ENCODE measurements around the gene CPNE2.

The CPNE2 gene

DNA sequence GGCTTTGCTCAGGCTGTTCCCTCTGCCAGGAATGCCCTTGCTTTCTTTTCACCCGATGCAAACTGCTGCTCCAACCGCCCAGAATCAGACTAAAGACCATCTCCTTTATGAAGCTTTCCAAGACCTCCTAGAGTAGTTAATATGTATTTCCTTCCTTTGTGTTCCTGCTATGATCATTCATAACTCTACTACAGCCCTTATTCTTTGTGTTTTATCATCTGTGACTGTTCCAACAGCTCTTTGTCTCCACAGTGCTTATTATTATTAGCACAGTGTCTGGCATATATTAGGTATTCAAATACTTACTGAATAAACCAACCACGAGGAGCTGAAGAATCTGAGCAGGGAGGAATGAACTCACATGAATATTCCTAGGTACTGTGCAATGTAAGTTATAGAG lies 85.8 kb downstream of the CPNE2 start:
- Histone ChIP-seq H3K9ac (ENCODE audit: insufficient read length, low read depth) (no peak overlapping the region), H3K9me3 (ENCODE audit: insufficient read depth, low read length) (no peaks in the 10 kb centered on the region), H3K4me1 (ENCODE audit: insufficient read depth, insufficient read length) (no peaks in the 10 kb centered on the region), H3K27me3 (ENCODE audit: insufficient read depth, insufficient read length) (no peaks in the 10 kb centered on the region), H3K4me3 (ENCODE audit: insufficient read length, low read depth) (no peak overlapping the region), H3K36me3 (ENCODE audit: insufficient read depth, insufficient read length, low read length) (peaks cover 6% of the 10 kb centered on the region)
- no peak for DNase-seq (ENCODE audit: low read depth, low spot score)
- TF ChIP-seq YY1 (IDR thresholded peaks at IDR 0.05; ENCODE audit: insufficient read depth, insufficient read length) = no peak
- no peak for TF ChIP-seq ZNF274 (IDR thresholded peaks at IDR 0.05; ENCODE audit: low read depth, low read length)
- no peak for TF ChIP-seq SUZ12 (IDR thresholded peaks at IDR 0.05; ENCODE audit: extremely low read depth, insufficient read depth, insufficient read length)

DNA sequence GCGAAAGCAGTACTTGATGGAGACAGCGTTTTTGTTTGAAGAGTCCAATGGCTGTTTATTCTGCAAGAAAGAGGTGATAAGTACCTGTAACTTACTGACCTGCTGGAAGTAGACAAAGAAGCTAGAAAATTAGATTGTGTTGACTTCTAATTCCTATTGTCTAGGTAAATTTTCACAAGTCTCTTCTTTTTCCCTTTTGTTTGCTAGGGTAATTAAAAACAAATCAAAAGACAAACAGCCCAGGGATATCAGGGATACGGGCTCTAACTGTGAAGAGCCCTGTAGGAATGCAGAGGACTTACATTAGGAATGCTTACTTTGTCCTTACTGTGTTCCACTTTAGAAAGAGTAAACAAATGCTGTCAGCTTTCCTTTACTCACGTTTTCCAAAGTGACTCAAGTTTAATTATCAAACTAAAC lies 86.4 kb downstream of the CPNE2 start:
- H3K9me3 ChIP-seq (ENCODE audit: insufficient read depth, low read length) = no peaks in the 10 kb centered on the region
- TF ChIP-seq SUZ12 (IDR thresholded peaks at IDR 0.05; ENCODE audit: extremely low read depth, insufficient read depth, insufficient read length) (no peak), YY1 (IDR thresholded peaks at IDR 0.05; ENCODE audit: insufficient read depth, insufficient read length) (no peak), ZNF274 (IDR thresholded peaks at IDR 0.05; ENCODE audit: low read depth, low read length) (no peak)
- DNase-seq (ENCODE audit: low read depth, low spot score) = no peak

DNA sequence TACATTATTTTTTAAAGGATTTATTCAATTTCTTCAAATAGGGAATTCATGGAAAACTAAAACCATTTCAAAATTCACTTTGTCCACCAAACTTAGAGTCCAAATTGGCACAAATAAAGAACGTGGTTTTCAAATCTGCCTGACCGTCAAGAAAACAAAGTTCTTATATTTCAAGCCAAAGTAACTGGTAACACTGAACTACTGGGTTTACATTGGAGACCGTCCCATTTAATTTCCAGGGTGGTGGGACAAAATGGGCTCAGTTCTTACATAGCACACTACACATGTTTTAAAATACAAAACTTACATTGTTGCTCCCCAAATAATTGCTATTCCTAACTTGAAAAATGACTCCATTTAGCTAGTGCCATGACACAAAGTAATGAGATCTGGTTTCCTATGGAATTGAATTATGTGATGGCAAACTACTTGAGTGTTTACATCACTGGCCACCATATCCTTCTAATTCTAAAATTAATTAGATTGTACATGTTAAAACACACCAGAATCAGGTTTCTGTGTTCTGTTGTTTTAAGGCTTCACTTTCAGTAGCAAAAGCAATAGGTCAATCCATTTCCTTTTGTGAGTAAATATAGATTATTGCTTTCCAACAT lies 86.9 kb downstream of the CPNE2 start:
- no peak for DNase-seq (ENCODE audit: low read depth, low spot score)
- TF ChIP-seq YY1 (IDR thresholded peaks at IDR 0.05; ENCODE audit: insufficient read depth, insufficient read length) (no peak), SUZ12 (IDR thresholded peaks at IDR 0.05; ENCODE audit: extremely low read depth, insufficient read depth, insufficient read length) (no peak), ZNF274 (IDR thresholded peaks at IDR 0.05; ENCODE audit: low read depth, low read length) (no peak)
- no peak overlapping the region for H3K9ac ChIP-seq (ENCODE audit: insufficient read length, low read depth)
- no peaks in the 10 kb centered on the region for H3K9me3 ChIP-seq (ENCODE audit: insufficient read depth, low read length)
- H3K27me3 ChIP-seq (ENCODE audit: insufficient read depth, insufficient read length) = no peaks in the 10 kb centered on the region
- no peak overlapping the region for H3K4me3 ChIP-seq (ENCODE audit: insufficient read length, low read depth)
- peaks cover 3% of the 10 kb centered on the region for H3K36me3 ChIP-seq (ENCODE audit: insufficient read depth, insufficient read length, low read length)
- H3K4me1 ChIP-seq (ENCODE audit: insufficient read depth, insufficient read length) = no peaks in the 10 kb centered on the region

More for the DNA sequence above, 86.4 kb downstream of the CPNE2 start:
- Histone ChIP-seq H3K4me1 (ENCODE audit: insufficient read depth, insufficient read length) (no peaks in the 10 kb centered on the region), H3K4me3 (ENCODE audit: insufficient read length, low read depth) (no peak overlapping the region), H3K27me3 (ENCODE audit: insufficient read depth, insufficient read length) (no peaks in the 10 kb centered on the region), H3K36me3 (ENCODE audit: insufficient read depth, insufficient read length, low read length) (peaks cover 3% of the 10 kb centered on the region), H3K9ac (ENCODE audit: insufficient read length, low read depth) (no peak overlapping the region)

DNA sequence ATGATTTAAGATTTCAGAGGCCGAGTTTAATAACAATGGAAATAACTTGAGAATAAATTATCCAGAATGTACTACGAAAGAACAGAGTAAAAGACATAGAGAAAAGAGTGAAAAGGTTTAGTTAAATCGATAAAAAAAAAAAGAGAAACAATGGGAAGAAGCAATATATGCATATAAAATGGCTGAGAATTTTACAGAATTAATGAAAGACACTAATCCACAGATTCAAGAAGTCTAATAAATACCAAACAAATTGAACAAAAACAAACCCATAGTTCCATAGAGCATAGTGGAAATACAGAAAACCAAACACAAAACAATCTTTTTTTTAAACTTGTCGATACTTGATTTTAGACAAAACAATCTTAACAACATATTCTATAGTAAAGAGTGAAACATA lies 91.7 kb downstream of the CPNE2 start:
- Histone ChIP-seq H3K27me3 (ENCODE audit: insufficient read depth, insufficient read length) (no peaks in the 10 kb centered on the region), H3K9me3 (ENCODE audit: insufficient read depth, low read length) (no peaks in the 10 kb centered on the region), H3K36me3 (ENCODE audit: insufficient read depth, insufficient read length, low read length) (no peaks in the 10 kb centered on the region), H3K4me3 (ENCODE audit: insufficient read length, low read depth) (no peak overlapping the region), H3K9ac (ENCODE audit: insufficient read length, low read depth) (no peak overlapping the region), H3K4me1 (ENCODE audit: insufficient read depth, insufficient read length) (no peaks in the 10 kb centered on the region)
- TF ChIP-seq SUZ12 (IDR thresholded peaks at IDR 0.05; ENCODE audit: extremely low read depth, insufficient read depth, insufficient read length) (no peak), ZNF274 (IDR thresholded peaks at IDR 0.05; ENCODE audit: low read depth, low read length) (no peak), YY1 (IDR thresholded peaks at IDR 0.05; ENCODE audit: insufficient read depth, insufficient read length) (no peak)
- DNase-seq (ENCODE audit: low read depth, low spot score) = no peak

DNA sequence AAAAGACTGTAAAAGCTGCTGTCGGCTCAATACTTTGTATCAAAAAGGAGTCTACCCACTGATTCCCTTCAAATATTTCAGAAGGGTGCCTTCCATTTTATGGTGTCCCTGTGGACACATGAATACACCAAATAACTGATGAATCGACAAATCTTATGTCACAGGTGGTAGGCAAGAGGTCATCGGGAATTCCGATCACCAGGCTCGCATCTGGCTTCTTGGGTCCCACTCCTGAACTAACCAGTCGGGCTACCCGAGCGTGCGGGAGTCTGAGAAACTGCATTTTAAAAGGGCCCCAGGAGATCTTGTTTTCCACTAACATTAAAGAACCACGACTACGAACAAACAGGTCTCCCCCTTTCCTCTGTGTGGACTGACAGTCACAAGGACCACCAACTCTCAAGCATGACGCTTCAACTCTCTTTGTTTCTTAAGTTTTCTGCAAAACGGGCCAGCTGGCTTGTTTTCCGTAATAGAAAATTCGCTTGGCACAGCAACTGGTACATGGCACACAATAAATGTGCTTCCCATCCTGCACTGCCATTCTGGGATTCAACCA lies 92.6 kb downstream of the CPNE2 start:
- TF ChIP-seq YY1 (IDR thresholded peaks at IDR 0.05; ENCODE audit: insufficient read depth, insufficient read length) = no peak
- no peak for TF ChIP-seq ZNF274 (IDR thresholded peaks at IDR 0.05; ENCODE audit: low read depth, low read length)
- no peak for TF ChIP-seq SUZ12 (IDR thresholded peaks at IDR 0.05; ENCODE audit: extremely low read depth, insufficient read depth, insufficient read length)
- no peaks in the 10 kb centered on the region for H3K9me3 ChIP-seq (ENCODE audit: insufficient read depth, low read length)
- no peaks in the 10 kb centered on the region for H3K27me3 ChIP-seq (ENCODE audit: insufficient read depth, insufficient read length)
- peaks cover 3% of the 10 kb centered on the region for H3K36me3 ChIP-seq (ENCODE audit: insufficient read depth, insufficient read length, low read length)
- no peaks in the 10 kb centered on the region for H3K4me1 ChIP-seq (ENCODE audit: insufficient read depth, insufficient read length)
- no peak for DNase-seq (ENCODE audit: low read depth, low spot score)
- H3K9ac ChIP-seq (ENCODE audit: insufficient read length, low read depth) = peak overlapping the region; percentile 99
- H3K4me3 ChIP-seq (ENCODE audit: insufficient read length, low read depth) = peak overlapping the region; percentile 94

DNA sequence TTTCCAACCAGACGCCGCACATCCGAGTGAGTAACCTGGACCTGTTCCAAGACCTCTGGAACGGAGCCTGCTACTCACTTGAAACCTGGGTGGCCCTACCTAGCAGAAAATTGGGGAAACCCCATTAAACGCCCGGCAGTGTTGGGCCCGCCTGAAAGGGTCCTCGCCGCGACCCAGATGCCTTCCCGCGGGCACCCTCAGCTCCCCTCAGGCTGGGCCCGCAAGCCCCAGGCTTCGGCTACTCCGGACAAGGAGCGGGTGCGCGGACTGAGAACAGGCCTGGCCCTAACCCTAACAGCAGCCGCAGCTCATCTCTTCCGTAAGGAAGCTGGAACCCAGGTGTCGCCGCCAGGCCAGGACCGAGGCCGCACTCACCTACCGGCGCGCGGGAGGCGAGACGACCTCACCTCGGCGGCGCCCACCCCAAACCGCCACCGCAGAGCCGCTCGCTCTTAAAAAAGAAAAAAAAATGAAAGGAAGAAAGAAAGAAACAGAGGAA lies 93.1 kb downstream of the CPNE2 start:
- no peaks in the 10 kb centered on the region for H3K9me3 ChIP-seq (ENCODE audit: insufficient read depth, low read length)
- H3K4me1 ChIP-seq (ENCODE audit: insufficient read depth, insufficient read length) = no peaks in the 10 kb centered on the region
- peak; percentile 8 for DNase-seq (ENCODE audit: low read depth, low spot score)
- H3K4me3 ChIP-seq (ENCODE audit: insufficient read length, low read depth) = peak overlapping the region; percentile 94
- peak overlapping the region; percentile 99 for H3K9ac ChIP-seq (ENCODE audit: insufficient read length, low read depth)
- TF ChIP-seq SUZ12 (IDR thresholded peaks at IDR 0.05; ENCODE audit: extremely low read depth, insufficient read depth, insufficient read length) (no peak), ZNF274 (IDR thresholded peaks at IDR 0.05; ENCODE audit: low read depth, low read length) (no peak), YY1 (IDR thresholded peaks at IDR 0.05; ENCODE audit: insufficient read depth, insufficient read length) (no peak)
- H3K36me3 ChIP-seq (ENCODE audit: insufficient read depth, insufficient read length, low read length) = peaks cover 3% of the 10 kb centered on the region
- H3K27me3 ChIP-seq (ENCODE audit: insufficient read depth, insufficient read length) = no peaks in the 10 kb centered on the region
